Cardiac muscle cell (in vitro differentiated cells and primary cell): ENCODE data around the gene ICE2. TPM values are rescaled to one million over a fixed set of nuclear protein-coding genes. Genes with fewer than 3 reads are reported as not detected.

Experiments used
- DNase-seq, 2 donors: peaks; one replicate each; pipeline versions ENCODE4 v3.0.0 to v3.0.0-alpha.2; 2010 to 2017; ENCODE audit warnings: low read depth in 1 of 2, low spot score in 1 of 2
- H3K27ac ChIP-seq: fragments of 200-600 bp; sonication (generic); 2 replicates; pipeline ENCODE4 v1.5.1; 2016
- H3K27me3 ChIP-seq: fragments of 200-600 bp; sonication (generic); 2 replicates; pipeline ENCODE4 v1.6.0; 2016; ENCODE audit warnings: control low read depth
- H3K36me3 ChIP-seq: fragments of 200-600 bp; sonication (generic); 2 replicates; pipeline ENCODE4 v1.5.1; 2016; ENCODE audit warnings: control low read depth
- H3K4me1 ChIP-seq: fragments of 200-600 bp; sonication (generic); 2 replicates; pipeline ENCODE4 v1.8.1; 2017; ENCODE audit warnings: low read depth, mild to moderate bottlenecking, mixed run types
- H3K4me3 ChIP-seq: fragments of 200-600 bp; sonication (generic); 2 replicates; pipeline ENCODE4 v1.5.1; 2016; ENCODE audit warnings: mild to moderate bottlenecking
- H3K9me3 ChIP-seq: fragments of 200-600 bp; sonication (generic); 2 replicates; pipeline ENCODE4 v1.5.1; 2017; ENCODE audit warnings: low read depth, mild to moderate bottlenecking, control low read depth
- CTCF ChIP-seq: IDR thresholded peaks from 2 replicates; pipeline ENCODE4 v1.5.1; 2012; ENCODE audit warnings: low read depth, mild to moderate bottlenecking, low read length
- polyA plus RNA-seq: library from polyadenylated mRNA; unstranded; fragments of >200 nt; fragmentation: Nextera tagmentation; extraction: Ambion mirVana; gene quantifications from 2 replicates; pipeline ENCODE4 v1.2.1, GENCODE V29; 2016
- total RNA-seq: library from RNA; depleted of rRNA; stranded (reverse); fragments of >200 nt; gene quantifications from 2 replicates; pipeline ENCODE4 v1.2.3, GENCODE V29; 2016

Gene ICE2
- total and polyA plus RNA-seq, 2 experiments from 2014 or later = 26.4 to 41.5 TPM

- Histone ChIP-seq H3K27me3 (no peaks in the 10 kb centered on the region), H3K4me1 (no peaks in the 10 kb centered on the region), H3K36me3 (peaks cover 38% of the 10 kb centered on the region), H3K27ac (no peak overlapping the region), H3K9me3 (no peaks in the 10 kb centered on the region), H3K4me3 (no peak overlapping the region)
- TF ChIP-seq CTCF = no peak
- DNase-seq = no peak
Measured at GRCh38 chr15:60448668-60449360, 30.1 kb downstream of the ICE2 start.

- Histone ChIP-seq H3K27ac (no peak overlapping the region), H3K27me3 (no peaks in the 10 kb centered on the region), H3K4me3 (no peak overlapping the region), H3K4me1 (peaks cover 13% of the 10 kb centered on the region), H3K36me3 (peaks cover 30% of the 10 kb centered on the region), H3K9me3 (no peaks in the 10 kb centered on the region)
- TF ChIP-seq CTCF = peak; percentile 71
- DNase-seq = peak in 1 of 2 donors; percentile 58
Measured at GRCh38 chr15:60444289-60444912, 34.5 kb downstream of the ICE2 start.

- Histone ChIP-seq H3K4me1 (peaks cover 13% of the 10 kb centered on the region), H3K9me3 (no peaks in the 10 kb centered on the region), H3K4me3 (no peak overlapping the region), H3K27me3 (no peaks in the 10 kb centered on the region), H3K36me3 (peaks cover 21% of the 10 kb centered on the region), H3K27ac (peak overlapping the region; percentile 39)
- no peak for TF ChIP-seq CTCF
- DNase-seq = no peak
Measured at GRCh38 chr15:60442763-60443162, 36.2 kb downstream of the ICE2 start.

GRCh38 chr15:60442031-60442650, 36.8 kb downstream of the ICE2 start:
- H3K4me3 ChIP-seq = no peak overlapping the region

GRCh38 chr15:60441331-60441730, 37.6 kb downstream of the ICE2 start:
- Histone ChIP-seq H3K27me3 (no peaks in the 10 kb centered on the region), H3K4me3 (no peak overlapping the region), H3K36me3 (peaks cover 9% of the 10 kb centered on the region), H3K9me3 (no peaks in the 10 kb centered on the region), H3K4me1 (peaks cover 13% of the 10 kb centered on the region), H3K27ac (no peak overlapping the region)
- TF ChIP-seq CTCF = no peak
- DNase-seq = no peak

More at GRCh38 chr15:60442031-60442650, 36.8 kb downstream of the ICE2 start:
- no peak for TF ChIP-seq CTCF
- Histone ChIP-seq H3K27ac (no peak overlapping the region), H3K27me3 (no peaks in the 10 kb centered on the region), H3K9me3 (no peaks in the 10 kb centered on the region), H3K36me3 (peaks cover 17% of the 10 kb centered on the region), H3K4me1 (peaks cover 13% of the 10 kb centered on the region)
- DNase-seq = no peak
